ENCODE measurements around the gene WDR18. TPM values are rescaled to one million over a fixed set of nuclear protein-coding genes. Genes with fewer than 3 reads are reported as not detected.

The WDR18 gene
- total RNA-seq, 1 donor from 2014 or later: 66.5 TPM

- Mint-ChIP-seq H3K36me3 (ENCODE audit: low read depth) (peaks cover 50% of the 10 kb centered on the region), H3K4me3 (peak overlapping the region; percentile 98), H3K27me3 (no peaks in the 10 kb centered on the region), H3K27ac (peak overlapping the region; percentile 96), H3K9me3 (no peaks in the 10 kb centered on the region), H3K4me1 (peaks cover 59% of the 10 kb centered on the region)
- intact Hi-C loops (cut with micrococcal nuclease): loop anchor here (1.0 to 2.0 kb wide), 4 partner anchors 14 to 37 kb away; partner anchors contain the start of genes CNN2, RNU6-2 and TMEM259
- ChIA-PET POLR2A (interaction anchor here (0.6 to 9.9 kb wide), 26 partner anchors 8 to 324 kb away, joined by 3 to 365 read pairs (median 4); partner anchors contain the start of genes ARHGAP45, CIRBP, CNN2 and FAM174C), CTCF (interaction anchor here (1.7 to 4.2 kb wide), 3 partner anchors 14 to 203 kb away, joined by 5 to 15 read pairs (median 5); partner anchors contain the start of gene CNN2)
- peak; percentile 78 for DNase-seq
- no peak for TF ChIP-seq CTCF (IDR thresholded peaks at IDR 0.05)
- ATAC-seq (ENCODE audit: low read depth): peak; percentile 51
These were observed 56.5 kb downstream of the WDR18 start for GRCh38 chr19:1040476-1041271.

- Mint-ChIP-seq H3K4me3 (peak overlapping the region; percentile 98), H3K27me3 (no peaks in the 10 kb centered on the region), H3K27ac (peak overlapping the region; percentile 96), H3K36me3 (ENCODE audit: low read depth) (peaks cover 48% of the 10 kb centered on the region), H3K4me1 (peaks cover 53% of the 10 kb centered on the region), H3K9me3 (no peaks in the 10 kb centered on the region)
- no peak for TF ChIP-seq CTCF (IDR thresholded peaks at IDR 0.05)
- intact Hi-C loops (cut with micrococcal nuclease): loop anchor here (1.0 to 2.0 kb wide), 3 partner anchors 15 to 20 kb away; partner anchors contain the start of genes CNN2, RNU6-2 and TMEM259
- POLR2A ChIA-PET: interaction anchor here (0.6 to 9.9 kb wide), 15 partner anchors 9 to 325 kb away, joined by 3 to 365 read pairs (median 6); partner anchors contain the start of genes ARHGAP45, CIRBP, CNN2 and GPX4
- ATAC-seq (ENCODE audit: low read depth): no peak
- no peak for DNase-seq
- CTCF ChIA-PET: no interaction called here
These were observed 57.2 kb downstream of the WDR18 start for GRCh38 chr19:1041272-1041834.

GRCh38 chr19:1041835-1042685 lies 57.9 kb downstream of the WDR18 start:
- no peaks in the 10 kb centered on the region for H3K27me3 Mint-ChIP-seq
- no peaks in the 10 kb centered on the region for H3K9me3 Mint-ChIP-seq
- ChIA-PET POLR2A (interaction anchor here (0.5 to 9.9 kb wide), 9 partner anchors 14 to 1238 kb away, joined by 3 to 365 read pairs (median 9); partner anchors contain the start of genes ARHGAP45, CNN2, RNU6-2 and TMEM259), CTCF (no interaction called here)
- ATAC-seq (ENCODE audit: low read depth): no peak
- H3K36me3 Mint-ChIP-seq (ENCODE audit: low read depth): peaks cover 42% of the 10 kb centered on the region
- no peak for DNase-seq
- peak overlapping the region; percentile 98 for H3K4me3 Mint-ChIP-seq
- H3K4me1 Mint-ChIP-seq: peaks cover 47% of the 10 kb centered on the region
- no peak for TF ChIP-seq CTCF (IDR thresholded peaks at IDR 0.05)
- intact Hi-C loops (cut with micrococcal nuclease): loop anchor here (1.0 to 2.0 kb wide), 3 partner anchors 15 to 21 kb away; partner anchors contain the start of genes CNN2, RNU6-2 and TMEM259
- H3K27ac Mint-ChIP-seq: no peak overlapping the region

- no peak overlapping the region for H3K4me3 Mint-ChIP-seq
- CTCF ChIA-PET: no interaction called here
- no peaks in the 10 kb centered on the region for H3K27me3 Mint-ChIP-seq
- H3K27ac Mint-ChIP-seq: no peak overlapping the region
- ATAC-seq (ENCODE audit: low read depth): no peak
- POLR2A ChIA-PET: interaction anchor here (1.2 to 9.9 kb wide), 3 partner anchors 17 to 32 kb away, joined by 9 to 365 read pairs (median 140); partner anchors contain the start of genes ARHGAP45, CNN2, RNU6-2 and TMEM259
- intact Hi-C loops (cut with micrococcal nuclease): no loop called here
- peaks cover 37% of the 10 kb centered on the region for H3K36me3 Mint-ChIP-seq (ENCODE audit: low read depth)
- TF ChIP-seq CTCF (IDR thresholded peaks at IDR 0.05): no peak
- no peak for DNase-seq
- H3K9me3 Mint-ChIP-seq: no peaks in the 10 kb centered on the region
- H3K4me1 Mint-ChIP-seq: peaks cover 40% of the 10 kb centered on the region
These were observed 58.8 kb downstream of the WDR18 start for GRCh38 chr19:1042689-1043511.

Other genes starting within 250 kb of the WDR18 start
- not detected in 2 replicates for gene MISP, start 233.2 kb upstream of the WDR18 start, total RNA-seq
- gene PTBP1, start 186.9 kb upstream of the WDR18 start, total RNA-seq: 404 and 417 TPM in 2 replicates
- not detected in 2 replicates for gene PLPPR3, start 162.4 kb upstream of the WDR18 start, total RNA-seq
- gene AZU1, start 156.5 kb upstream of the WDR18 start, total RNA-seq: 0.20 and 1.3 TPM in 2 replicates
- not detected in 2 replicates for gene PRTN3, start 143.3 kb upstream of the WDR18 start, total RNA-seq
- gene ELANE, start 132.0 kb upstream of the WDR18 start, total RNA-seq: not detected in 2 replicates
- gene CFD, start 124.7 kb upstream of the WDR18 start, total RNA-seq: 0.54 TPM in 1 of 2 replicates, not detected in the other
- 76.1 and 79.3 TPM in 2 replicates for gene MED16, start 91.2 kb upstream of the WDR18 start, total RNA-seq
- gene RNU6-9, start 90.9 kb upstream of the WDR18 start, total RNA-seq: not detected in 2 replicates
- 174 and 189 TPM in 2 replicates for gene R3HDM4, start 71.1 kb upstream of the WDR18 start, total RNA-seq
- 0.49 TPM in 2 replicates for gene KISS1R, start 67.0 kb upstream of the WDR18 start, total RNA-seq
- gene ARID3A, start 58.3 kb upstream of the WDR18 start, total RNA-seq: 67.7 and 74.9 TPM in 2 replicates
- 0.11 TPM in 1 of 2 replicates, not detected in the other for gene GRIN3B, start 16.1 kb downstream of the WDR18 start, total RNA-seq
- gene TMEM259, start 36.8 kb downstream of the WDR18 start, total RNA-seq: 223 and 257 TPM in 2 replicates
- not detected in 2 replicates for gene RNU6-2, start 37.2 kb downstream of the WDR18 start, total RNA-seq
- gene CNN2, start 42.3 kb downstream of the WDR18 start, total RNA-seq: 352 and 371 TPM in 2 replicates
- gene ABCA7, start 55.8 kb downstream of the WDR18 start, total RNA-seq: 164 and 188 TPM in 2 replicates
- gene ARHGAP45, start 82.8 kb downstream of the WDR18 start, total RNA-seq: 266 and 312 TPM in 2 replicates
- 173 and 184 TPM in 2 replicates for gene POLR2E, start 111.0 kb downstream of the WDR18 start, total RNA-seq
- gene GPX4, start 119.6 kb downstream of the WDR18 start, total RNA-seq: 213 and 218 TPM in 2 replicates
- gene SBNO2, start 189.9 kb downstream of the WDR18 start, total RNA-seq: 111 and 127 TPM in 2 replicates
- 62.0 and 67.6 TPM in 2 replicates for gene STK11, start 221.4 kb downstream of the WDR18 start, total RNA-seq